Ishikawa (cell line): ENCODE results near the gene CHMP4B.

Experiments
- CEBPB ChIP-seq: IDR thresholded peaks from 2 replicates; pipeline ENCODE4 v1.6.1; 2012
- CREB1 ChIP-seq: IDR thresholded peaks from 2 replicates; pipeline ENCODE4 v1.6.1; 2012; ENCODE audit warnings: low read depth
- EGR1 ChIP-seq: IDR thresholded peaks from 2 replicates; pipeline ENCODE4 v1.6.1; 2012
- EP300 ChIP-seq: IDR thresholded peaks from 2 replicates; pipeline ENCODE4 v1.6.1; 2012; ENCODE audit warnings: borderline replicate concordance
- FOXM1 ChIP-seq: IDR thresholded peaks from 2 replicates; pipeline ENCODE4 v1.6.1; 2012; ENCODE audit warnings: low read depth, borderline replicate concordance
- NFIC ChIP-seq: IDR thresholded peaks from 2 replicates; pipeline ENCODE4 v1.6.1; 2012
- RAD21 ChIP-seq: IDR thresholded peaks from 2 replicates; pipeline ENCODE4 v1.6.1; 2012; ENCODE audit warnings: low read depth
- REST ChIP-seq: IDR thresholded peaks from 2 replicates; pipeline ENCODE4 v1.6.1; 2012; ENCODE audit warnings: low read depth, mild to moderate bottlenecking
- TAF1 ChIP-seq: IDR thresholded peaks from 2 replicates; pipeline ENCODE4 v1.6.1; 2012; ENCODE audit warnings: low read depth, mild to moderate bottlenecking
- TCF12 ChIP-seq: IDR thresholded peaks from 2 replicates; pipeline ENCODE4 v1.6.1; 2012; ENCODE audit warnings: low read depth
- TEAD4 ChIP-seq: IDR thresholded peaks from 2 replicates; pipeline ENCODE4 v1.6.1; 2012
- YY1 ChIP-seq: IDR thresholded peaks from 2 replicates; pipeline ENCODE4 v1.6.1; 2012; ENCODE audit warnings: low read depth
- ZBTB7A ChIP-seq: IDR thresholded peaks from 2 replicates; pipeline ENCODE4 v1.6.1; 2012; ENCODE audit warnings: low read depth
- TF ChIP-seq, protein P1 (sequence below): IDR thresholded peaks from 2 replicates; pipeline ENCODE4 v1.6.1; 2012
- TF ChIP-seq, protein P2 (sequence below): IDR thresholded peaks from 2 replicates; pipeline ENCODE4 v1.6.1; 2012

Gene CHMP4B

DNA sequence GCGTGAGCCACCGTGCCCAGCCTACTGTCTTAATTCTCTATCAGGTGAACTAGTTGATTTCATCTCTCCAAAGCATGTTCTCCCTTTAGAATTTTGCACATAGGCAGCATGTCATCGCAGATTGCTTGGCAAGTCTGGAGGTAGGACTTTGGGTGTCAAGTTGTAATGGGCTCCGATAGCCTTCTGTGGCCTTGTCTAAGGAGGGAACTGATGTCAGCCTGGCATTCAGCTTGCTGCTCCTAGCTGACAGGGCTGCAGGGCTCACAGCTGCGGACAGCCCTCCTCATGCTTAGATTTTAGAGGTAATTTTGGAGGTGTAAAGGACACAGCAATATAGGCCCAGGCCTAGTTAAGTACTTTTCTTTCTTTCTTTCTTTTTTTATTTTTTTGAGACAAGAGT, 11.3 kb downstream of the CHMP4B start:
- TF ChIP-seq TAF1 (no peak), EGR1 (no peak), ZBTB7A (no peak), TCF12 (no peak), YY1 (no peak), FOXM1 (no peak), CREB1 (no peak), EP300 (no peak), RAD21 (no peak), REST (no peak), CEBPB (no peak), NFIC (no peak), TEAD4 (no peak)
- TF ChIP-seq, protein P1, sequence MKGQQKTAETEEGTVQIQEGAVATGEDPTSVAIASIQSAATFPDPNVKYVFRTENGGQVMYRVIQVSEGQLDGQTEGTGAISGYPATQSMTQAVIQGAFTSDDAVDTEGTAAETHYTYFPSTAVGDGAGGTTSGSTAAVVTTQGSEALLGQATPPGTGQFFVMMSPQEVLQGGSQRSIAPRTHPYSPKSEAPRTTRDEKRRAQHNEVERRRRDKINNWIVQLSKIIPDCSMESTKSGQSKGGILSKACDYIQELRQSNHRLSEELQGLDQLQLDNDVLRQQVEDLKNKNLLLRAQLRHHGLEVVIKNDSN: no peak
- TF ChIP-seq, protein P2, sequence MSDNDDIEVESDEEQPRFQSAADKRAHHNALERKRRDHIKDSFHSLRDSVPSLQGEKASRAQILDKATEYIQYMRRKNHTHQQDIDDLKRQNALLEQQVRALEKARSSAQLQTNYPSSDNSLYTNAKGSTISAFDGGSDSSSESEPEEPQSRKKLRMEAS: no peak

DNA sequence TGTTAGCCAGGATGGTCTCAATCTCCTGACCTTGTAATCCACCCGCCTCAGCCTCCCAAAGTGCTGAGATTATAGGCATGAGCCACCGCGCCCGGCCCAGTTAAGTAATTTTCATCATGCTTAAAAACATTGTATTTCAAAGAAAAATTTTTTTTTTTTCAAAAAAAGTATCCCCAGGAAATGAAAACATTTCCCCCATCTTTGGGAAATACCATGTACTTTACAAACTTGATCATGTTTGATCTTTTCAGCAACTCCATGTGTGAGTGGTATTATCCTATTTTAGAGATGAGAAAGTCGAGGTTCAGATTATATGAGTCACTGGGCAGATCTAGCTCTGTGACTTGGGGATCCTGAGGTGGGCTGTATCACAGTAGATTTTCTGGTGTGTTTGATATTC, 11.8 kb downstream of the CHMP4B start:
- no peak for TF ChIP-seq REST
- TF ChIP-seq, protein P1: no peak
- no peak for TF ChIP-seq NFIC
- no peak for TF ChIP-seq CEBPB
- no peak for TF ChIP-seq RAD21
- no peak for TF ChIP-seq FOXM1
- TF ChIP-seq TCF12: no peak
- no peak for TF ChIP-seq CREB1
- no peak for TF ChIP-seq EGR1
- TF ChIP-seq, protein P2: no peak
- TF ChIP-seq TEAD4: no peak
- TF ChIP-seq EP300: no peak
- TF ChIP-seq ZBTB7A: no peak
- TF ChIP-seq TAF1: no peak
- no peak for TF ChIP-seq YY1

DNA sequence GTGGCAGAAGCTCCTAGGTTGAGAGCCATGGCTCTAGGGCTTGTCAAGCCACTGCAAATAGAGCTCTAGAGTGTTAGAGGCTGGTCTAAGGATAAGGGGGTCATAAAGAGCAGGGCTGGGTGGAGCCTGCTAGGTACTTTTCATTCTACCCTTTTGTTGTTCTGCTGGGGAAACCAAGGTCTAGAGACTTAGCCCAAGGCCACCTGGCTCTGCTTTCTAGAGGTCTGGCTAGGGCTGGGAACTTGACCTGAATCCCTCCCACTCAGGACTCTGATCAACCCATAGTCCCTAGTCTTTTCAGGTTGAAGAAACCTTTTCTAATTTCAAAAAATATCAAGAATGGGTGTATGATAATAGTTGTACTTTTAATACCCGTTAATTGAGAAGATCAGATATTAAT, 13.7 kb downstream of the CHMP4B start:
- TF ChIP-seq ZBTB7A (no peak), REST (no peak), TCF12 (no peak), NFIC (no peak), TEAD4 (no peak), YY1 (no peak), CEBPB (no peak)
- TF ChIP-seq, protein P2: no peak

GRCh38 chr20:33825340-33826269, 14.5 kb downstream of the CHMP4B start:
- no peak for TF ChIP-seq TAF1
- no peak for TF ChIP-seq TEAD4
- TF ChIP-seq TCF12: no peak
- no peak for TF ChIP-seq CREB1
- TF ChIP-seq, protein P1: no peak
- TF ChIP-seq FOXM1: no peak
- no peak for TF ChIP-seq NFIC
- no peak for TF ChIP-seq EP300
- TF ChIP-seq ZBTB7A: no peak
- no peak for TF ChIP-seq RAD21
- no peak for TF ChIP-seq EGR1
- no peak for TF ChIP-seq CEBPB
- no peak for TF ChIP-seq YY1
- TF ChIP-seq REST: no peak
- TF ChIP-seq, protein P2: no peak
